Measurements from ENCODE around the gene WDR20. TPM values are rescaled to one million over a fixed set of nuclear protein-coding genes. Genes with fewer than 3 reads are reported as not detected.

Gene WDR20
- total and polyA plus RNA-seq, 2 of the 8 experiments (the other 6 are each of a cell fraction or from before 2014, with no cell fraction given) = 11.2 to 26.7 TPM

GRCh38 chr14:102096569-102097188, 43.0 kb upstream of the WDR20 start (continued):
- TF ChIP-seq GABPA (IDR thresholded peaks at IDR 0.05; ENCODE audit: borderline replicate concordance, insufficient read depth, low read length) (peak; percentile 46; the same call in 1 of the 2 replicates), SIRT6 (IDR thresholded peaks at IDR 0.05; ENCODE audit: low read length) (no peak), FOSL1 (IDR thresholded peaks at IDR 0.05; ENCODE audit: insufficient read depth, low read depth, low read length) (no peak), RXRA (IDR thresholded peaks at IDR 0.05; ENCODE audit: insufficient read depth, low read depth, low read length) (no peak), RAD21 (IDR thresholded peaks at IDR 0.05 in 1 of 2, conservative IDR thresholded peaks at IDR 0.05 in 1 of 2; ENCODE audit: low read depth in 2 of 2, low read length in 2 of 2) (peak; percentile 85 to 91)
